Stimulated activated CD4-positive, alpha-beta T cell treated with anti-CD3 and anti-CD28 coated beads, Interleukin-2, amount 100 ng/mL, for 4 hours (primary cell): ENCODE measurements around the gene SLC30A2.

Source experiments
- DNase-seq: peaks from one replicate; pipeline ENCODE4 v3.0.0-alpha.2; 2020; ENCODE audit warnings: low read depth

SLC30A2 gene

DNA sequence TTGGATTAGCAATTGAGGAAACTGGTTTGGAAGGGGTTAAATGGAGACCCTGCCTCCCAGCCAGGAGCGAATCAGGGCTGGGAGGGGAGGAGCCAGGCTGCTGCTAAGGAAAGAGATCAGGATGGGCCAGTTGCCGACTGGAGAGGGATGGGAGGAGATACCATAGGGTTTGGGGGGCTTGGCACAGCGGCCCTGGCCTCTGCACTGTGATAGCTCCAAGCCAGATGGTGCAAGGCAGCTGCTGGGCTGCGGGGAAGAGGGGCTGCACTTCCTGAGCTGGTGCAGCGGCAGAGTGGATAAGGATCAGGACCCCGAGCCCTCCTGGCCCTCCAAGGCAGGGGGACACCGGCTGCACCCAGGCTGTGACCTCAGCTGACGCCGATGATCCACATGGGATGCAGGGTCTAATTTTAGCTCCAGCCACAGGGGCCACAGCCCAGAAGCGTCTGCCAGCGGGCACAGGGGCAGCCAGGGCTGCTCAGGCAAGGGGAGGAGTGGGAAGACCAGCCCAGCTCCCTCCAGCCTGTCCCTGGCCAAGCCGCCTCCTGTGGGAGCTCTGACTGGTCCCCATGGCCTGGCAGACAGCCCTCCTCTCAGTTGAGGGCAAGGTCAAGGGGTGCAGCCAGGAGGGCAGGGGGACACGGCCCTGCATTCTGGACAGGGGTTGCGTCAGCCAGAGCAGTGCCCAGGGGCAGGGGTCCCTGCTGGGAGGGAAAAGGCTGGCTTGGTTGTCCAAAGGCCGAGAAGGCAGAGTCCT lies 24.1 kb downstream of the SLC30A2 start, which contains the start of gene EXTL1:
TSS of gene EXTL1 (plus strand) at position 129 of the 757 bp plus-strand sequence. CDS start 872 bp downstream, outside the sequence.
- DNase-seq, result no peak

GRCh38 chr1:26020941-26021646 lies 24.8 kb downstream of the SLC30A2 start:
- no peak for DNase-seq

DNA sequence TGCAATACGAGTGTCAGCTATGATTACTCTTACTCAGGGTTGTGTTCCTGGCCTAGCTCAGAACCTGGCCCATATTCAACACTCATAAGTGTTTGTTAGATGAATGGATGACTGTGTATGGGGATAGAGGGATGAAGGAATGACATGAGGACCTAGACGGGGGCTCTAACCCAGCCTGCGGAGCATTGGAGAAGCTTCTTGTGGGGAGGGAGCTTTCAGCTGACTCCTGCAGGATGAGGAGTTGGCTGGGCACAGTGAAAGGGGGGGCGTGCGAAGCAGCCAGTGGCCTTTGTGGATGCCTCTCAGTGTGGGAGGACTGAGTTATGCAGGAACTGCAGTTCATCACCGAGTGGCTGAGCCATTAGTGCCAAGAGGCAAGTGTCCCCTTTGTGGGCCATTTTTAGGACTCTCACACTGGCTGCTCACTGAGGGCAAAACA lies 25.6 kb downstream of the SLC30A2 start:
- DNase-seq, result no peak

DNA sequence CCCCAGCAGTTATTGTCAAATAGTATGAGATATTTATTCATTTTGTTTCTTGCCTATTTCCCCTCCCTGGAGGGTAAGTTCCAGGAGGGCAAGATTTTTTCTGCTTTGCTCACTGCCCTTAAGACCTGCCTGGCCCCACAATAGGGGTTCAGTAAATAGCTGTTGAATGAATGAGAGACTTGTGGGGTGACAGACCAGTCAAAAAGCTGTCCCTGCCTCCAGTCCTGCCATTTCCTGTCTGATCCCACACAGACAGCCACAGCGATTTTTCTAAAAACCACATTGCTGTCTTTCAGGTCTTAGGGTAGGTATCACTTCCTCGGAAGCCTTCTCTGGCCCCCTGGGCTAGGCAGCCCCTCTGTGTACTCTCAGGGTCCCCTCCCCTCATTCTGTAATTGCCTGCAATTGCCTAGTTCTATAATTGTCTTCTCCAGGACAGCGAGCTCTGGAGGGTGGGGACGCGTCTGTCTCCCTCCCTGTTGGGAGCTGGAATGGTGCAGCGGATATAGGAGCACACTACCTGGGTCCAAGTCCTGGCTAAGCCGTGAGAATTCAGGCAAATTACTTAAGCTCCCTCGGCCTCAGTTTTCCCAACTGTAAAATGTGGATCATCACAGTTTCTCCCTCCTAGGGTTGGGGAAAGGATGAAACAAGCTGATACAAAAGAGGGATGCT lies 26.1 kb downstream of the SLC30A2 start:
- no peak for DNase-seq

GRCh38 chr1:26017606-26018005 lies 28.3 kb downstream of the SLC30A2 start:
- DNase-seq, result no peak

- DNase-seq, result no peak
These were observed 28.9 kb downstream of the SLC30A2 start for GRCh38 chr1:26016953-26017545.

- no peak for DNase-seq
These were observed 29.5 kb downstream of the SLC30A2 start for GRCh38 chr1:26016258-26016952.

DNA sequence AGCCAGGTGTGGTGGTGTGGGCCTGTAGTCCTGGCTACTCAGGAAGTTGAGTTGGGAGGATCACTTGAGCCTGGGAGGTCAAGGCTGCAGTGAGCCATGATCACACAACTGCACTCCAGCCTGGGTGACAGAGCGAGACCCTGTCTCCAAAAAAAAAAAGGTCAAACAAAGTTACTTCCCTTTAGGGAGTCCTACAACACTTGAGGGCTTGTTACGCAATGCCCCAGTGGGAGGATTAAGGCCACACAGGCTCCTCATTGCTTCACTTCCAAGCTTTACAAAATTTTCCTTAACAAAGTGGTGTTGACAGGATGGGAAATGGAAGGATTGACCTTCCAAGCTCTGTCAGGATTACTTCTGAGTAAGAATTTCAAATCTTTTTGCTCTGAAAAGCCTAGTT lies 30.6 kb downstream of the SLC30A2 start:
- DNase-seq, result no peak

- DNase-seq, result no peak
These were observed 31.7 kb downstream of the SLC30A2 start for GRCh38 chr1:26014179-26014578.

GRCh38 chr1:26012864-26013263 lies 33.1 kb downstream of the SLC30A2 start:
- no peak for DNase-seq

- no peak for DNase-seq
These were observed 35.1 kb downstream of the SLC30A2 start for GRCh38 chr1:26010825-26011224.

- DNase-seq, result no peak
These were observed 36.0 kb downstream of the SLC30A2 start for GRCh38 chr1:26009796-26010447.

GRCh38 chr1:26006710-26007109 lies 39.2 kb downstream of the SLC30A2 start:
- DNase-seq, result no peak

GRCh38 chr1:26005434-26006105 lies 40.3 kb downstream of the SLC30A2 start:
- no peak for DNase-seq

- no peak for DNase-seq
These were observed 42.2 kb downstream of the SLC30A2 start for GRCh38 chr1:26003756-26004155.

DNA sequence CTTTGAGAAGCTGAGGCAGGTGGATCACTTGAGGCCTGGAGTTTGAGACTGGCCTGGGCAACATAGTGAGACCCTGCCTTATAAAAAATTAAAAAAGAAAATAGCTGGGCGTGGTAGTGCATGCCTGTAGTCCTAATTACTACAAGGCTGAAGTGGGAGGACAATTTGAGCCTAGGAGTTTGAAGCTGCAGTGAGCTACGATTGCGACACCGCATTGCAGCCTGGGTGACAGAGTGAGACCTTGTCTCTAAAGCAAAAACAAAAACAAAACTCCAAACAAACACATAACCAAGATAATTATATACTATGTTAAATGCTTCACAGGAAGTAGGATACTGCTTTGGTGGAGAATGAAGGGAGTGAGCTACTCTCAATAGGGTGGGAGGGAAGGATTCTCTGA lies 42.7 kb downstream of the SLC30A2 start:
- no peak for DNase-seq

DNA sequence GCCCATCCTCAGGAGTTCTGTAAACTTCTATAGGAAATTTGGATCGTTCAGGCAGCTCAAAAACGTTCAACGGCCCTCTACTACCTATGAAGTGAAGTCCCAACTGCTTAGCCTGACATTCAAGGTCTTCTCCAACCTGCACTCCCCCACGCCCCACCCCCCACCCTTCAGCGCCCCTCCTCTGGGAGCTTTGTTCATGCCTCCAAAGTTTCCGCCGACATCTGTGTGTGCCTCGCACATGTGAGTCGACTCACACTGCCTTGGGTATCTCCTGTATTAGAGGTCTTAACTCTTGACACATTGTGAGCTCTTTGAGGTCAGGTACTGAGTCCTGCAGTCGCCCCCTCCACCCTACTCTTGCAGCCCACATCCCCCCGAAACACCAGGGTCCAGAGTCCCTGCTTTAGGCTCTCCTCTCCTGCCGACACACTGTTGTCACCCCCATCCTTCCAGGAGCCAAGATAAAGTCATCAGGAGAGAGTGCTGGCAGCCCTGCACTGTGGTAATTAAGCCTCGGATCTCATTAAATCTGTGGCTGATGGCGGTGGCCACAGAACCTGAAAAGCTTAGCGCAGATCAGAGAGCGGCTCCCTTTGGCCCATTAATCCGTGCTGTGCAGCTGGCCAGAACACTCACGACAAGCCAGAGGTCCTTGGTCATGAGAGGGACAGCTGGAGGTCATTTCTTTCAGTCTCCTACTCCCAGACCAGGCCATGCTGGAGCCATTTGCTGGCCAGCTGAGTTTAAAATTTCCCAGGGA lies 46.7 kb downstream of the SLC30A2 start:
- no peak for DNase-seq

DNA sequence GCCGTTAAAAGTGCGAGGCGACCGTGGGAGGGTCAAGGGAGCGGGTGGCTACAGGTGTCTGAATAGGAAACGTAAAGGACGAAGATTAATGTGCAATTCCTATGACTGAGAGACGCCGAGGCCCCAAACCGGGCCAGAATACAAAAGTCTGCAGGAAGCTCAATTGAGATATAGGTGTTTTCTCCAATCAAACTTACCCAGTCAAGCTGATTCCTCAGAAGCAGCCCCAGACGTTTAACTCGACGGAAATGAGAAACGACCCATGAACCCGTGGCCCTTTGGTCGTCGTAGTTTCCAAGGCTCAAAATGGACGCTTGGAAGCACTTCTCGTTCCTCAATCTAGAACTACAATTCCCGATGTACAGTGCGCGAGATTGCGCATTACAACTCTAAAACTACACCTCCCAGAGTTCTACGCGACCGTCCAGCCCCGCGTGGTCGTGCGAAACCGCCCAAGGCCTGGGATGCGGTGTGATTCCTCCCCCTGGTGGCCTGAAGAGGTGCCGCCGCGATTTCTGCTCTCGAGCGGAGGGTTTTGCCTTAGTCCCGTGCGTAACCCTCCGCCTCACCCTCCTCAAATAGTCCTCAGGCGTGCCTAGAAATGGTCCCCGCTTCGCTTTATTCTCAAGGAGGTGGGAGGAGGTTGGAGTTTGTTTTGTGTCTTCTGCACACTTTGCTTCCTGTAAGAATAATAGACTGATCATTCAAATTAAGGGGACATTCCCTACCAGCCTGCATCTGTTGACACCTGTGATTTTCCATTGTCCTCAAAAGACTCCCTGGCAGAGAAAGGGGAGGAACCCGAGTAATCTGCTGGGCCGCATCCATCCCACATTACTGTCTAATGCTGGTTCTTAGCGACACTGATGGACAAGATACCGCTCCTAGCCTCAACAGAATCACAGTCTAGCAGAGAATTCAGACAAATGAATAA lies 47.8 kb downstream of the SLC30A2 start, which contains the start of gene PAFAH2:
TSS of gene PAFAH2 (minus strand) at position 236 of the 934 bp plus-strand sequence. CDS start 7,247 bp downstream, outside the sequence.
- DNase-seq, result peak; percentile 94
